HL-60 (cell line): ENCODE data around the gene CFAP157.

Experiments used
- GABPA ChIP-seq: IDR thresholded peaks from 2 replicates; pipeline ENCODE4 v1.6.1; 2012; ENCODE audit warnings: low read depth
- POLR2AphosphoS5 ChIP-seq: IDR thresholded peaks from 2 replicates; pipeline ENCODE4 v1.6.1; 2012; ENCODE audit warnings: low read depth
- REST ChIP-seq: IDR thresholded peaks from 2 replicates; pipeline ENCODE4 v1.6.1; 2012; ENCODE audit warnings: low read depth; ENCODE audit not compliant: insufficient replicate concordance
- TF ChIP-seq, protein P1 (sequence below): IDR thresholded peaks from one replicate; pipeline ENCODE4 v1.5.1; 2011; ENCODE audit warnings: low read length, control low read depth, inconsistent platforms; ENCODE audit not compliant: insufficient read depth

GRCh38 chr9:127712371-127712770, 5.6 kb downstream of the CFAP157 start:
- TF ChIP-seq, protein P1, sequence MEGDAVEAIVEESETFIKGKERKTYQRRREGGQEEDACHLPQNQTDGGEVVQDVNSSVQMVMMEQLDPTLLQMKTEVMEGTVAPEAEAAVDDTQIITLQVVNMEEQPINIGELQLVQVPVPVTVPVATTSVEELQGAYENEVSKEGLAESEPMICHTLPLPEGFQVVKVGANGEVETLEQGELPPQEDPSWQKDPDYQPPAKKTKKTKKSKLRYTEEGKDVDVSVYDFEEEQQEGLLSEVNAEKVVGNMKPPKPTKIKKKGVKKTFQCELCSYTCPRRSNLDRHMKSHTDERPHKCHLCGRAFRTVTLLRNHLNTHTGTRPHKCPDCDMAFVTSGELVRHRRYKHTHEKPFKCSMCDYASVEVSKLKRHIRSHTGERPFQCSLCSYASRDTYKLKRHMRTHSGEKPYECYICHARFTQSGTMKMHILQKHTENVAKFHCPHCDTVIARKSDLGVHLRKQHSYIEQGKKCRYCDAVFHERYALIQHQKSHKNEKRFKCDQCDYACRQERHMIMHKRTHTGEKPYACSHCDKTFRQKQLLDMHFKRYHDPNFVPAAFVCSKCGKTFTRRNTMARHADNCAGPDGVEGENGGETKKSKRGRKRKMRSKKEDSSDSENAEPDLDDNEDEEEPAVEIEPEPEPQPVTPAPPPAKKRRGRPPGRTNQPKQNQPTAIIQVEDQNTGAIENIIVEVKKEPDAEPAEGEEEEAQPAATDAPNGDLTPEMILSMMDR = no peak
- TF ChIP-seq GABPA = no peak
- TF ChIP-seq POLR2AphosphoS5 = no peak
- no peak for TF ChIP-seq REST
